Liver (tissue), 3 donors: ENCODE results near the gene TEDC1.

Experiments used
- TF ChIP-seq, protein P1 (sequence below): fragments of 150-350 bp; IDR thresholded peaks from 2 replicates; pipeline ENCODE4 v1.5.1; 2017; ENCODE audit warnings: improper control_type of control experiment, low read depth, low read length; ENCODE audit not compliant: missing input control
- TF ChIP-seq, protein P2 (sequence below): IDR thresholded peaks from 2 replicates; pipeline ENCODE4 v1.6.1; 2016; ENCODE audit warnings: antibody characterized with exemption
- donor health status: healthy.
- donor health status: healthy.

DNA sequence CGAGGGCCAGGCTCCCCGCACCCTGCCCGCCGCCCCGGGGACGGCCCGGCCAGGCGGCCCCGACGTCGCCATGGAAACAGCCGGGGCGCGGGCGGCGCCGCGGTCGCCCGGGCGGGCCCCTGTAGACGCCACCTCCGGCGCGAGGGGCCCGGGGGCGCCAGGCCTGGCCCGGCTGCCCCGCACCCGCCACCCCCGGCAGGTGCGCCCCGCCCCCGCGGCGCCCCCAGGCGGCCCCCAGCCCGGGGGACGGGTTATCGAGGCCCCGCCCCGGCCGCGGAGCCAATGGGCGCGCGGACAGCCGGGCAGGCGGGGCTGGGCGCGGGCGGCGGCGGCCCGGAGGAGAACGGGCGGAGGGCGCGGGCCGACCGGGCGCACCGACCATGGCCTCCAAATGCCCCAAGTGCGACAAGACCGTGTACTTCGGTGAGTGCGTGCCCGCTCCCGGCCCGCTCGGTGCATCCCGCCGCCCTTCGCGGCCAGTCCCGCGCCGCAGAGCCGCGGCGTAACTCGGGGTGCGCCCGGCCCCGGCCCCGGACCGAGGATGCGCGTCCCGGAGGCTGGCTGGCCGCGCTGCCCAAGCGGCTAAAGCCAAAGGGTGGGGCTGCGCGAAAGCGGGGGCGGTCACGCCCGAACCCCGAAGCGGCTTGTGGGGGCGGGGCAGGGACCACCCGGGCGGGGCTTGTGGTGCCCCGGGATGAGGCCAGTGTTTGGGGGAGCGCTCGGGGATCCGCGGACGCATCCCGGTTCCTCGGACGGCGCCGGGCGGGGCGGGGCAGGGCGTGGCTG, 16.4 kb upstream of the TEDC1 start, which contains the start of gene CRIP2:
- TF ChIP-seq, protein P1, sequence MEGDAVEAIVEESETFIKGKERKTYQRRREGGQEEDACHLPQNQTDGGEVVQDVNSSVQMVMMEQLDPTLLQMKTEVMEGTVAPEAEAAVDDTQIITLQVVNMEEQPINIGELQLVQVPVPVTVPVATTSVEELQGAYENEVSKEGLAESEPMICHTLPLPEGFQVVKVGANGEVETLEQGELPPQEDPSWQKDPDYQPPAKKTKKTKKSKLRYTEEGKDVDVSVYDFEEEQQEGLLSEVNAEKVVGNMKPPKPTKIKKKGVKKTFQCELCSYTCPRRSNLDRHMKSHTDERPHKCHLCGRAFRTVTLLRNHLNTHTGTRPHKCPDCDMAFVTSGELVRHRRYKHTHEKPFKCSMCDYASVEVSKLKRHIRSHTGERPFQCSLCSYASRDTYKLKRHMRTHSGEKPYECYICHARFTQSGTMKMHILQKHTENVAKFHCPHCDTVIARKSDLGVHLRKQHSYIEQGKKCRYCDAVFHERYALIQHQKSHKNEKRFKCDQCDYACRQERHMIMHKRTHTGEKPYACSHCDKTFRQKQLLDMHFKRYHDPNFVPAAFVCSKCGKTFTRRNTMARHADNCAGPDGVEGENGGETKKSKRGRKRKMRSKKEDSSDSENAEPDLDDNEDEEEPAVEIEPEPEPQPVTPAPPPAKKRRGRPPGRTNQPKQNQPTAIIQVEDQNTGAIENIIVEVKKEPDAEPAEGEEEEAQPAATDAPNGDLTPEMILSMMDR: no peak
- TF ChIP-seq, protein P2, sequence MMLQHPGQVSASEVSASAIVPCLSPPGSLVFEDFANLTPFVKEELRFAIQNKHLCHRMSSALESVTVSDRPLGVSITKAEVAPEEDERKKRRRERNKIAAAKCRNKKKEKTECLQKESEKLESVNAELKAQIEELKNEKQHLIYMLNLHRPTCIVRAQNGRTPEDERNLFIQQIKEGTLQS: no peak
